MCF 10A (cell line): Measurements from ENCODE around the gene ACTMAP. TPM values are rescaled to one million over a fixed set of nuclear protein-coding genes. Genes with fewer than 3 reads are reported as not detected.
"Not testable (repeated sequence)": the region's sequence is repeated elsewhere in the genome, so short reads cannot be mapped to it uniquely, and the experiment has no call there.

Experiments used
- BruUV-seq: library from RNA; stranded (reverse); fragments of 400-500 nt; replicated peaks from 2 replicates; lab custom pipeline; 2021; lab: Mats Ljungman, UMichigan
- CTCF ChIA-PET: fragments of 300-600 bp; sonication (Branson Sonifier 250); formaldehyde crosslinking; extraction: SDS; loops from one replicate; lab custom pipeline; 2021; ENCODE audit warnings: antibody characterized with exemption, inconsistent platforms; lab: Yijun Ruan, JAX
- POLR2A ChIA-PET: fragments of 300-600, 350-650 bp; sonication (Branson Sonifier 250); formaldehyde crosslinking; extraction: SDS; loops from one replicate; lab custom pipeline; 2020; ENCODE audit warnings: antibody characterized with exemption, inconsistent platforms; lab: Yijun Ruan, JAX
- DNase-seq: peaks from one replicate; pipeline ENCODE4 v3.0.0-alpha.2; 2018; ENCODE audit not compliant: unreplicated experiment
- H3K27ac Mint-ChIP-seq: one replicate; pipeline ENCODE4 v1.8.0; 2022; ENCODE audit warnings: mild to moderate bottlenecking, low read depth, mixed read lengths; ENCODE audit not compliant: unreplicated experiment
- H3K27me3 Mint-ChIP-seq: one replicate; pipeline ENCODE4 v1.8.0; 2022; ENCODE audit warnings: mixed read lengths; ENCODE audit not compliant: insufficient read depth, unreplicated experiment
- H3K36me3 Mint-ChIP-seq: one replicate; pipeline ENCODE4 v1.8.0; 2022; ENCODE audit warnings: mild to moderate bottlenecking, moderate library complexity, mixed read lengths; ENCODE audit not compliant: insufficient read depth, unreplicated experiment
- H3K4me1 Mint-ChIP-seq: one replicate; pipeline ENCODE4 v1.8.0; 2022; ENCODE audit warnings: mixed read lengths; ENCODE audit not compliant: insufficient read depth, unreplicated experiment
- H3K4me3 Mint-ChIP-seq: one replicate; pipeline ENCODE4 v1.8.0; 2022; ENCODE audit warnings: mild to moderate bottlenecking, moderate library complexity, mixed read lengths; ENCODE audit not compliant: unreplicated experiment
- H3K9me3 Mint-ChIP-seq: one replicate; pipeline ENCODE4 v1.8.0; 2022; ENCODE audit warnings: mixed read lengths; ENCODE audit not compliant: unreplicated experiment
- CTCF ChIP-seq: fragments of 200-600 bp; IDR thresholded peaks from one replicate; pipeline ENCODE4 v1.8.0; 2022; ENCODE audit warnings: antibody characterized with exemption, mild to moderate bottlenecking; ENCODE audit not compliant: unreplicated experiment
- intact Hi-C: fragments of 100-400 bp; cut with micrococcal nuclease; formaldehyde crosslinking; loops from 2 replicates; pipeline ENCODE4 v1.14.1; 2022
- total RNA-seq: library from RNA; stranded (reverse); gene quantifications from 2 replicates; pipeline ENCODE4 v1.2.3, GENCODE V29; 2022

The ACTMAP gene
- total RNA-seq, 1 experiment from 2014 or later: 19.3 TPM

- peak overlapping the region; percentile 10 for H3K4me3 Mint-ChIP-seq
- peaks cover 7% of the 10 kb centered on the region for H3K4me1 Mint-ChIP-seq
- DNase-seq: no peak
- CTCF ChIA-PET: interaction anchor here (1.1 kb wide), 1 partner anchor 15 kb away, joined by 3 read pairs; no protein-coding TSS in a partner anchor
- intact Hi-C loops: no loop called here
- H3K27ac Mint-ChIP-seq: peak overlapping the region; percentile 82
- no peaks in the 10 kb centered on the region for H3K27me3 Mint-ChIP-seq
- H3K36me3 Mint-ChIP-seq: peaks cover 99% of the 10 kb centered on the region
- BruUV-seq: no TSS peak
- POLR2A ChIA-PET: interaction anchor here (1.2 to 4.2 kb wide), 4 partner anchors 11 to 19 kb away, joined by 5 to 23 read pairs (median 8); partner anchors contain the start of genes ACTMAP, COQ8B, ITPKC and SNRPA
- no peaks in the 10 kb centered on the region for H3K9me3 Mint-ChIP-seq
- TF ChIP-seq CTCF: no peak
Measured at GRCh38 chr19:40735013-40735771, 15.1 kb downstream of the ACTMAP start.

- DNase-seq: no peak
- H3K27ac Mint-ChIP-seq: no peak overlapping the region
- CTCF ChIA-PET: interaction anchor here (0.6 to 1.3 kb wide), 5 partner anchors 11 to 240 kb away, joined by 3 to 7 read pairs (median 3); no protein-coding TSS in a partner anchor
- no peaks in the 10 kb centered on the region for H3K27me3 Mint-ChIP-seq
- H3K4me3 Mint-ChIP-seq: no peak overlapping the region
- no TSS peak for BruUV-seq
- peaks cover 7% of the 10 kb centered on the region for H3K4me1 Mint-ChIP-seq
- no peak for TF ChIP-seq CTCF
- POLR2A ChIA-PET: interaction anchor here (0.9 to 4.2 kb wide), 6 partner anchors 9 to 17 kb away, joined by 3 to 23 read pairs (median 4); partner anchors contain the start of genes ACTMAP and SNRPA
- H3K36me3 Mint-ChIP-seq: peaks cover 99% of the 10 kb centered on the region
- no peaks in the 10 kb centered on the region for H3K9me3 Mint-ChIP-seq
- intact Hi-C loops: no loop called here
Measured at GRCh38 chr19:40733149-40733548, 17.1 kb downstream of the ACTMAP start.

- intact Hi-C loops, H3K4me1 Mint-ChIP-seq, BruUV-seq, H3K9me3 Mint-ChIP-seq, H3K4me3 Mint-ChIP-seq, CTCF ChIA-PET, H3K27me3 Mint-ChIP-seq, H3K27ac Mint-ChIP-seq, DNase-seq: not testable (repeated sequence)
- H3K36me3 Mint-ChIP-seq: peaks cover 100% of the 10 kb centered on the region
- POLR2A ChIA-PET: interaction anchor here (0.9 to 1.2 kb wide), 2 partner anchors 8 to 10 kb away, joined by 3 to 4 read pairs; no protein-coding TSS in a partner anchor
Measured at GRCh38 chr19:40732304-40732703, 18.0 kb downstream of the ACTMAP start.

- H3K36me3 Mint-ChIP-seq: peaks cover 100% of the 10 kb centered on the region
- ChIA-PET CTCF (interaction anchor here (0.6 kb wide), 1 partner anchor 25 kb away, joined by 5 read pairs; no protein-coding TSS in a partner anchor), POLR2A (interaction anchor here (0.9 to 1.7 kb wide), 3 partner anchors 11 to 20 kb away, joined by 3 to 7 read pairs (median 6); partner anchors contain the start of gene ACTMAP)
- H3K4me3 Mint-ChIP-seq, H3K27me3 Mint-ChIP-seq, H3K4me1 Mint-ChIP-seq, intact Hi-C loops, BruUV-seq, H3K27ac Mint-ChIP-seq, DNase-seq, H3K9me3 Mint-ChIP-seq: not testable (repeated sequence)
Measured at GRCh38 chr19:40730065-40730464, 20.2 kb downstream of the ACTMAP start.
